GM21717 (cell line): ENCODE measurements around the gene KCNK10.

Source experiments
- ATAC-seq: cut with Tn5 transposase; IDR thresholded peaks from one replicate; pipeline ENCODE4 v1.9.1; 2021; ENCODE audit warnings: mild to moderate bottlenecking, moderate library complexity; ENCODE audit not compliant: unreplicated experiment

The KCNK10 gene

GRCh38 chr14:88231603-88232002, 91.5 kb downstream of the KCNK10 start:
- no peak for ATAC-seq

GRCh38 chr14:88229428-88229827, 93.6 kb downstream of the KCNK10 start:
- no peak for ATAC-seq

DNA sequence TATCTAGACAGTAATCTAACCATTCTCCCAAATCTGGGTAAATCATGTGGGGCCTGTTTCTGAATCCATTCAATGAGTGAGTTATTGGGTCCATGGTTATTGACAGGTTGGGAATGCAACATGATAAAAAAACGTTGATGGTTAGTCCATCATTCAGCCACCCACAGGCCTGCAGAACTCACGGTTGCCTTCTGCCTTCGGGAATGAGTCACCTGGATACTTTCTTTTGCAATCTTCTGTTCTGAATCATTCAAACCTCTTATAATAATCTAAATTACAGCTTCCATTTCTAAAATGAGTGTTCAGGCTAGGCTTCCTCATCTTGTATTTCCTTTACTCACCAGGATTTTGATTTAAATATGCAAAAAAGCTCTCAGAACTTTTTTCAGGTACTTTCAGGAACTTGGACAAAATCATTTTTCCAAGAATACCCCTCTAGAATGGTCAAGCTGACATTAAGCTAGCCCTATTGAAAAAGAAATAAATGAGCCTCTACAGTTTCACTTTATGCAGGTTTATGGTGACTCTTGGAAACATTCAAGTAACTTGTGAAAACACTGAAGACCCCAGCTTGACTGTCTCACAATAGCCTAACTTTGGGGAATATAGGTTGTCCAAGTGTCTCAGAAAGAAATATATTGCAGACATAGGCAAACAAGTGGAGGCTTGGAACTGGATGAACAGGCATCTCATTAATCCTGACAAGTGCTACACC, 94.4 kb downstream of the KCNK10 start:
- no peak for ATAC-seq

DNA sequence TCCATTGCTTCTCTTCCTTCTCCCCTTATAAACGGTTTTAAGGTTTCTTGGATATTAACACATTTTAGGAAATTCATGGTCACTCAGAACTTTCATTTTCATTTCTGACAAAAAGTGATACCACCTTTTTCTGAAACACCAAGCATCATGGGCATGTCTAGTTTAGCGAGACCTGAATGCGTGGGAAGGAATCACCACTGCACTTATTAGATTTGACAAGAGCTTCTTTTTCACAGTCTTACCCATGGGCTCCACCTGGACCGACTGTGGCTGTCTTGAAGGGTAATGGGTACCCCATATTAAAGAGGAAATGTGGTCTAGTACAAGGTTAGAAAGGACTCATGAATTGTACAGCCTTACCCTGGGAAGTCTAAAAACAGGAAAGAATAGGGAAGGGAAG, 95.4 kb downstream of the KCNK10 start:
- no peak for ATAC-seq

DNA sequence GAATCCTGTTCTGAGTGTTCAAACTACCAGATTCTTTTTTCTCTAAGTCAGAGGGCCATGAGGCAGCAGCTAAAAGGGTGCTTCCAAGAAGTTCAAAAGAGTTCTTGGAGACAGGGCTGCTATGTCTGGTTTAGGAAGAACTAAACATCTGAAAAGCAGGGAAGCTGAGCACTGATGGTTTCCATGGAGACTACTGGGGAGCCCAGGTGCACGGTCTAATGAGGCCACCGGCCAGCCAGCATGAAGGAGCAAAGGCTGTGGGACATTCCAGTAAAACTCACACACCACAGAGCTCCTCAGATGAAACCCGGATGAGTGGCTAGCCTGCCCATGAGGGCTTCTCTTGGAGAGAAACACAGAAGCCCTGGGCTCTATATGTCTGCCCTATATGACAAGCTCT, 97.3 kb downstream of the KCNK10 start:
- ATAC-seq = no peak

DNA sequence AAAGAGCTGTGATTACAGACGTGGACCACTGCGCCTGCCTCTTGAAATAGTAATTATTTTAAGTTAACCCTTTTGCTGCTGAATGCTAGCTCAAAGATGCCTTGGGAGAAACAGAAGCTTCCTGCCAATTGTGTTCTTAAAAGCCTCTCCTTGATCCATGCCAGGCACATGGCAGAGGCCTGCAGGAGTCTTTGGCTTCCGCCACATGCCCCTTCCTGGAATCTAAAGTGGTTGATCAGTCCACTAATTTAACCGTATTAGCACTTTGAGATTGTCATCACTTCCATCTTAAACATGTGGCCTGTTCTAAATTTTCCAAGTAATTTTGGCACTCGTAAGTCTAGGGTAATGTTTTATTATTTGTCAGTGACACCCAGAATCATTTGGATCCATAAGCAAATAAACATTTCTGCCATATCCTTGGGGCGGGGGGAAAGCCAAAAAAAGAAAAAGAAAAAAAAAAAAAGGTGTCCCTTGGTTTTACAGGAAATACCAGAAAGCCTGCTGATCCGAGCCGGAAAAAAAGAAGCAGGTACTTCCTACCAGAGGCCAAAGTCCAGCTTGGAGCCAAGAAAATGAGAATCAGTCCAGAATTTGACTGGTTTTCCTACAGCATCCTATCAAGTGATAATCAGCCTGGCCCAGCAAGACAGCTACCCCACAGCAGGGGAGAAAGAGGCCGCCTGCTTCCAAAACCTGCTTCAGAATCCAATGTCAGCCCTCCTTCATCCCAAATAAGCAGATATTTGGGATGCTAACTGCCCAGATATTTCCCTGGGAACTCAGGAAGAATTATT, 104.8 kb downstream of the KCNK10 start:
- no peak for ATAC-seq

- ATAC-seq = no peak
Measured at GRCh38 chr14:88212691-88213090, 110.4 kb downstream of the KCNK10 start.

- no peak for ATAC-seq
Measured at GRCh38 chr14:88210426-88210825, 112.6 kb downstream of the KCNK10 start.

GRCh38 chr14:88209273-88209672, 113.8 kb downstream of the KCNK10 start:
- peak; percentile 77 for ATAC-seq

DNA sequence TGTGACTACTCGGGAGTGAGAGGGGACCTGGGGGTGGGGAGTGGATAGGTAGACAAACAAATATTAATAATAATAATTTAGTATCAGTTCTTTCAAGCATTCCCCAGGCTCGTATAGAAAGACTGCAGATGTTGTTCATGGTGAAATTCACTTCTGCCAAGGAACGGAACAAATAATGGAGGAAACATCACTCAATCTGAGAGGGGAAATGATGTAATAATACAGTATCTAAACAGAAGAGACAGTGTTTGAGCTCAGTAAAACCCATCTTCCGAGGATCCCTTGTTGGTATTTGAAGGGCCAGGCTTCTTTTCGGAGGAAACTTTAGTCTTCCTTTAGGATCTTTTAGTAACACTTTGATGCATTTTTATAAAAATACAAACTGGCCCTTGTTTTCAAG, 114.2 kb downstream of the KCNK10 start:
- peak; percentile 35 for ATAC-seq

DNA sequence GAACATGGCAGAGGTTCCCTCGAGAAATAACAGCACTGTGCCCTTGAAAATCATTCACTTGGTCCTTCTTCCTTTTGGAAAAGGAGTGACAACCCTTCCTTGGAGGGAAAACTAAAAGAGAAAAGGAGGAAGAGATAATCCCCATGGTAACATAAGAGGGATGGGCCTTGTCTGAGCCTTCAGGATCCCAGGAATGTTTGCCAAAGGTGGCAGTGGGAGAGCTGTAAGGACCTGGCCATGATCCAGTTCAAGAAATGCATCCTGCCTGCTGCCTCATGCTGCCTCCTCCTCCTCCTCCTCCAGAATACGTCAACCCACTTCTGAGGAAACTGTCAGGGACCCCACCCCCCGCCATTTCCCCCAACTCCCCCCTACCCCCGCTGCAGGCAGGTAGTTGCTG, 118.8 kb downstream of the KCNK10 start:
- ATAC-seq = no peak

DNA sequence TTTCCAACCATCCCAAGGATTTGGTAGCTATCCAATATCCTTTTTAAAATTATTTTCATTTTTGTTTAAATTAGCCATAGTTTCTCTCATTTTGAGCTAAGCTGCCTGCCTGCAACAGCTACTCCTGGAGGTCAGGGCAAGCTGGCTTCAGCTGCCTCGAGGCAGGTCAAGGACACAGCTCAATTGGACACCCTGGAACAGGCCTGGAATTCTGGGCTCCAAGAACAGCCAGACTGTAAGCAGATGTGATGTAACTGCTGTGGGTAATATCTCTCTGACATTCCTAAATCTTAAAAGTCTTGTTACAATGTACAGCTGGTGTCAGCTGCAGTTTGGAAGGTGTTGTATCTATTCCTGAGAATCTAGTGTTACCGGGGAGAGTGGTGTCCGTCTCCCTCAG, 119.8 kb downstream of the KCNK10 start:
- no peak for ATAC-seq

- ATAC-seq = no peak
Measured at GRCh38 chr14:88202286-88202685, 120.8 kb downstream of the KCNK10 start.

- no peak for ATAC-seq
Measured at GRCh38 chr14:88201851-88202250, 121.2 kb downstream of the KCNK10 start.

- ATAC-seq = no peak
Measured at GRCh38 chr14:88199882-88200281, 123.2 kb downstream of the KCNK10 start.

DNA sequence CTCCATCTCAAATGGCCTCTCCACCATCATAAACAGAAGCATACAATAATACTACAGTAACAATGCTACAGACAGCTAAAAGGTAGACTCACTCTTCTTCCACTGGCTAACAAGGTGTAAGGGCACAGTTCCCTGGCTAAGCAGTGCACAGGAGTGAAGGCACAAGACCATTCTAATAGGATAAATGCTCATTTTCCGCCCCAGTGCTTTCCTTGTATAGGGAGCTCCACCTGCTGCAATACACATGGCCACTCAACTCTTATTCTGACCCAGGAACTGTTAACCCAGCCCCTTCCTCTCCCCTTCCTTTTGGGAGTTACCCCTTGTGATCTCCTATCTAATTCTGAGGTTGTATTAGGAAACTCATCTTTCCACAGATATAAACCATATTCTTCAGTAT, 124.6 kb downstream of the KCNK10 start:
- ATAC-seq = no peak

DNA sequence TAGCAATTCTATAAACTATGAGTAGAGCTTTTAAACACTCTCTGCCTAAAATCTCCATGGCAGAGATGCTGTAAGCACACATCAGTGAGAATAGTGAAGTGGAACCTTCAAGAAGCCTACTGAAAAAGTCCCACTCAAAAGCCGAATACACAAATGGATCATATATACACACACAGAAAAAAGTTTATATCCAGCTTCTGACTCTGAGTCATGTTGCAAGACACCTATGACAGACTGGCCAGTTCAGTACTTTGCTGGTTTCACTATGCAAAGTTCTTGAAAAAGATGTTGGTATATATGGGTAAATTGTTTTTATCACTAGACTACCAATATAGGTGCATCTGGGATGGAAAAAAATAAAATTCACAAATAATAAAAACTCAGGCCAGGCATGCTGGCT, 126.1 kb downstream of the KCNK10 start:
- peak; percentile 91 for ATAC-seq

DNA sequence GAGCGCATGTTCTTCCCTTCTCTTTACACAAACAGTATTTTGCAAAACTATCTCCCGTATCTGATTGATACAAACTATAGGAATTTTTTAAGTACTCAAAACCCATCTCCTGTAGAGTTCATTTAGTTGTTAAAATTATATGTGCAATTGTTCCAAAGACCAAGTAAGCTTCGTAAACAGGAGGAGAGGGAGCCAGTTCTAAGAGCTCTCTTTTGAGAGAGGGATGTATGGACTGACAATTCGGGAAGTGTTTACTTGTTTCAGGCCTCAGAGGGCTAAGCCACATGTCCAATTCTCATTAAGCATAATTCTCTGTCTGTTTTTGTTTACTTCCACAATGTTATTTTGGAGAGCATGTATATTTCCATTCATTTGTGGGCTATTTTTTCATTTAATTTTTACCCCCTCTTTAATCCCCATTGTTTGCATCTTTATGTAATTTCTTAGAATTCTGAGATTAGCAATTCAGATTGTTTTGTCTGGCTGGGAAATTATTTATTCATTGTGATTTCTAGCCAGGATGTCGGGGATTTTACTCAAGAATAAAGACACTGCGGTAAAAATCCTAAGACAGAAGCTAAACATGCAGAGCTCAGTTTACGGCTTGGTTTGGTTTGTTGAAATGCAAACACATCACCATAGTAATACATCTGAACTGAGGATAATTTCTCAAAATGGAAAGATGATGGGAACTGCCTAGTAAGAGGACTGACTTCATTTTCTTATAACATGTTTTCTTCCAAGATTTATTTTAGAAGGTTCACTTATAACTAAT, 126.8 kb downstream of the KCNK10 start:
- no peak for ATAC-seq

DNA sequence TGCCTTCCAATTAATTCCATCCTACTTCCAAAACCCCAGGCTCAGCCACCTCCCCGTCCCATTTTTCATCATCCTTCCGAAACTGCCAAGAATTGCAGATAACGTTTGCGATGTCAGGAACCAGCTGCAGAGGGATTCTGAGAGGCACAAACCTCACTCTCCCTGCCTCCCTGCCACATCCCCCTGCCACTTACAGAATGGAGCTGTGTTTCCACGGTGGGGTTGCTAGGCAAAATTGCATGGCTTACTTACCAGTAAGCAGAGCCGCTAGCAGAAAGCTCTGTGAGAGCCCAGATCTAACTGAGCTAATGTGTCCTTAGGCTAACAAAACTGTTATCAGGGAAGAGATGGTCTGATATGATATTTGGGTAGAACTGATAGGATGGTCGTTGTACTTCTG, 127.4 kb downstream of the KCNK10 start:
- ATAC-seq = no peak

- no peak for ATAC-seq
Measured at GRCh38 chr14:88194531-88194930, 128.5 kb downstream of the KCNK10 start.

DNA sequence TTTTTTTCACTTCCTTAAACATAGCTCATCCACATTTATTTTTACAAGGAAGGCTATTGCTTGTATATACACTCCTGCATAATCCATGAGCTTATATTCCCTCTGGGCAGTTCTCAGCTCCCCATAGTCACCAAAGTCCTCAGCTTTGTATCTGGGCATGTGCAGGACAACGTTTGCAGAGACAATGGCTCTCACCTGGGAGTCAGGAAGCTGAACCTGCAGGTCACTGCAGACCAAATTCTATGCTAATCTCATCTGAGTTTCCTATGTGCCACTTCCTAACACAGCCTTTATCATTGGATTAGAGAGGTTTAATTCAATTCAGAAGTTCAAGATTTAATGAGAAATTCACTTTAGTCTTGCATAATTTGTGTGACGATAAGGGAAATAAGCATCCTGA, 131.5 kb downstream of the KCNK10 start:
- no peak for ATAC-seq
